Sigmoid colon (tissue), 3 donors: Measurements from ENCODE around the gene ZNF683.

ENCODE experiments used
- CTCF ChIP-seq, 4 experiments: fragments of 450-650 bp in 3 of 4; fragments of 200-600 bp in 1 of 4; IDR thresholded peaks; one replicate each; pipeline ENCODE4 v1.5.1; 2016 to 2019; ENCODE audit warnings: antibody characterized with exemption in 4 of 4, mild to moderate bottlenecking in 3 of 4, moderate library complexity in 2 of 4
- POLR2A ChIP-seq, 2 donors: fragments of 450-650 bp; IDR thresholded peaks; one replicate each; pipeline ENCODE4 v1.6.1; 2016; ENCODE audit warnings: antibody characterized with exemption in 2 of 2, mild to moderate bottlenecking in 2 of 2, moderate library complexity in 2 of 2

GRCh38 chr1:26317146-26317545, 55.4 kb downstream of the ZNF683 start:
- no peak for TF ChIP-seq CTCF (IDR thresholded peaks at IDR 0.05)
- no peak for TF ChIP-seq POLR2A (IDR thresholded peaks at IDR 0.05)
